Head of caudate nucleus (tissue), 42 donors: ENCODE data around the gene ARRDC5.
"Not testable (repeated sequence)": the region's sequence is repeated elsewhere in the genome, so short reads cannot be mapped to it uniquely, and the experiment has no call there.

Experiments used
- DNase-seq, 42 donors: peaks; one replicate each; pipeline versions ENCODE4 v3.0.0 to v3.0.0-alpha.2; 2020 to 2021; ENCODE audit warnings: mixed read lengths in 7 of 42
- intact Hi-C: fragments of 100-400 bp; cut with DNase I; formaldehyde crosslinking; loops from one replicate; pipeline ENCODE4 v1.15.0; 2022

ARRDC5 gene

DNA sequence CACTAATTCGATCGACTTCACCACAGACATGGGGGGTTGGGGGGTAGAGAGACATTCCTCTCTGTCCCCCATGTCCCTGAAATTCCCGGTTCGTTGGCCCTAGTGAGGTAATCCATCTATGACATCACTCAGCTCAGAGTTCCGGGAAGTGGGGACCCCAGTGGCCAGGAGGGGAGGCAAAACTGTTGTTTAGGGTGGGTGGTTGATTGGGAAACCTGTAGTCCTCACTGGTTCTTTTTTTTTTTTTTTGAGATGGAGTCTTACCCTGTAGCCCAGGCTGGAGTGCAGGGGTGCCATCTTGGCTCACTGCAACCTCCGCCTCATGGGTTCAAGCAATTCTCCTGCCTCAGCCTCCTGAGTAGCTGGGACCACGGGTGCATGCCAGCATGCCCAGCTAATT lies at the start of gene ARRDC5:
Gene ARRDC5 (minus strand): TSS at position 101 of the 400 bp plus-strand sequence. CDS start 71 bp downstream, at position 30.
- no peak for DNase-seq
- intact Hi-C loops: no loop called here

DNA sequence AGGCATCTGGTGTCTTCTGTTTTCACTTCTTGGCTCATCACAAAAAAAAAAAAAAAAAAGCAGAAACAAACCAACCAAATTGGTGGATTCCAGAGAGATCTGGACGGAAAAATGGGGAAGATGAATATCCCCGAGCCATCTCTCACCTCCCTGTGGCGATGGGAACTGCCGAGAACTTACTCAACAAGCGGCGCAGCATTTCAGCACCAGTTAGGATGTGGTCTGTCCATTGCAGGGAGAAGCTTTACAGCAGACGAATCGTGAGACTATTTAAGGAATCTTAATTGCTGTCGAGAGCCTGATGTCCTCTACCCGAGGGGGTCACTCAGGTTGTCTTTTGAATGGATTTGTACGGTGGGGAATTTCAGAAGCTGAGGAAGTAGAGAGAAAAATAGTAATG lies 49.0 kb upstream of the ARRDC5 start:
- DNase-seq: no peak
- intact Hi-C loops: no loop called here

DNA sequence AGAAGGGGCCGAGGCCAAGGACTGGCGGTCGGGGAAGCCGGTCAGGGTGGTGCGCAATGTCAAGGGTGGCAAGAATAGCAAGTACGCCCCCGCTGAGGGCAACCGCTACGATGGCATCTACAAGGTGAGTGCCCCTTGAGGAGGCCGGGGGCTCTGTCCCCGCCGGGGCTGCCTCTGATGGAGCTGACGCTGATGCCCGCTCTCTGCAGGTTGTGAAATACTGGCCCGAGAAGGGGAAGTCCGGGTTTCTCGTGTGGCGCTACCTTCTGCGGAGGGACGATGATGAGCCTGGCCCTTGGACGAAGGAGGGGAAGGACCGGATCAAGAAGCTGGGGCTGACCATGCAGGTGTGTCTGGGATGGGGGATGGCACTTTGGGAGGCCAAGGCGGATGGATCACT lies 48.0 kb upstream of the ARRDC5 start:
- intact Hi-C loops, DNase-seq: not testable (repeated sequence)

DNA sequence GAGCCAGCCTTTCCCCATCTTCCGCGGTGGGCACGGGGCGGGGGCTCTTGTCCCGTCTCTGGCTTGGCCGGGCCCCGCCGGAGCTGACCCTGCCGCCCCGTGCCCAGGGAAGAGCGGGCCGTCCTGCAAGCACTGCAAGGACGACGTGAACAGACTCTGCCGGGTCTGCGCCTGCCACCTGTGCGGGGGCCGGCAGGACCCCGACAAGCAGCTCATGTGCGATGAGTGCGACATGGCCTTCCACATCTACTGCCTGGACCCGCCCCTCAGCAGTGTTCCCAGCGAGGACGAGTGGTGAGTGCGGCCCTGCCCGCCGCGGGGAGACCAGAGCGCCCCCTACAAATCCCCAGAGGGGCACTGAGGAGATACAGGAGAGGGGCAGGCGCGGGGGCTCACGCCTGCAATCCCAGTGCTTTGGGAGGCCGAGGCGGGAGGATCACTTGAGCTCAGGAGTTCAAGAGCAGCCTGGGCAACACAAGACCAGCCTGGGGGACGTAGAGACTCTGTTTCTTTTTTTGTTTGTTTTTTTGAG lies 39.0 kb upstream of the ARRDC5 start:
- DNase-seq, intact Hi-C loops: not testable (repeated sequence)

DNA sequence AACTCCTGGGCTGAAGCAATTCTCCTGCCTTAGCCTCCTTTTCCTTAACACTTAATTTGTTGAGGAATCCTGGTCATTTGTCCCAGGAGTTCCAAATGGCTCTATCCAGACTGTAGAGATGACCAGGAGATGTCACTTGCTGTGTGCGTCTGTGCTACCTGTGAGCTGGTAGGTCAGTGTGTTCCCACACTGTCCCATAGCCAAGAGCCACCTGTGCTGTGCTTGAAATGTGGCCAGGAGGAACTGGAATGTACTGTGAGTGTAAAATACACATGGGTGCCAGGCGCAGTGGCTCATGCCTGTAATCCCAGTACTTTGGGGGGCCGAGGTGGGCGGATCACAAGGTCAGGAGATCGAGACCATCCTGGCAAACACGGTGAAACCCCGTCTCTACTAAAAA lies 36.8 kb upstream of the ARRDC5 start:
- intact Hi-C loops: no loop called here
- DNase-seq: no peak

DNA sequence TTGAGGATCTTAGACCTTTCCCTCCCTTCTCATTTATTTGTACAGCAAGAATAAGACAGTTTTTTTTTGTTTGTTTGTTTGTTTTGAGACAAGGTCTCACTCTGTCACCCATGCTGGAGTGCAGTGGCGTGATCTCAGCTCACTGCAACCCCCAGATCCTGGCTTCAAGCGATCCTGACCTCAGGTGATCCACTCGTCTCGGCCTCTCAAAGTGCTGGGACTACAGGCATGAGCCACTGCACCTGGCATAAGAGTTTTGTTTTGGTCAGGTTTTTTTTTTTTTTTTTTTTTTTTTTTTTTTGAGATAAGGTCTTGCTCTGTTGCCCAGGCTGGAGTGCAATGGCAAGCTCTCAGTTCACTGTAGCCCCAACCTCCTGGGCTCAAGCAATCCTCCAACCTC lies 35.8 kb upstream of the ARRDC5 start:
- DNase-seq, intact Hi-C loops: not testable (repeated sequence)

DNA sequence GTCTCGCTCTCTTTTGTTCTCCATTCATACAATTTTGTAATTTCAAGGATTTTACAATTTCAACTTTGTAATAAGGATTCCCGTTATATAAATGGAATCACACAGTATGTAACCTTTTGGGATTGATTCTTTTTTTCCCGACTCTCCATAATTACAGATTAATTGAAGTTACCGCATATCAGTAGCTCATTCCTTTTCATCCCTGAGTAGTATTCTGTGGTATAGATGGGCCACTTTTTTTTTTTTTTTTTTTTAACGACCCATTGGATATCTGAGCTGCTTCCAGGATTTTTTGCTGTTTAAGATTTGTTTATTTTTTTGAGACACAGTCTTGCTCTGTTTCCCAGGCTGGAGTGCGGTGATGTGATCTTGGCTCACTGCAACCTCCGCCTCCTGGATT lies 34.4 kb upstream of the ARRDC5 start:
- intact Hi-C loops: no loop called here

DNA sequence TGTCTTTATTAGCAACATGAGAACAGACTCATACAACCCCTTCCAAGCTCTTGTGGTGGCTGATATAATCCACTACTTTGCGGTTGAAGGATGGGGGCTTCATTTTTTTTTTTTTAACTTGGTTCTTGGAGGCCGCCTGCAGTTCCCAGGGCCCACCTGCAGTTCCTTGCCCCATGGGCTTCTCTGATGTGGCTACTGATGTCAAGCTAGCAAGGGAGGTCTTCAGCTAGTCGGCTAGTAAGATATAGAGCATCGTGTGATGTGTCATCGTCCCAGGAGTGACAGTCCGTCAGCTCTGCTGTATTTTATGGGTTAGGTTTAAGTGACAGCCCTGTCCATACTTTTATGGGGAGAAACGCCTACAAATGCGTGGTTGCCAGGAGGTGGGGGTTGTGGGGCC lies 32.7 kb upstream of the ARRDC5 start:
- intact Hi-C loops: no loop called here
- no peak for DNase-seq

More for the DNA sequence above, 34.4 kb upstream of the ARRDC5 start:
- DNase-seq: no peak

DNA sequence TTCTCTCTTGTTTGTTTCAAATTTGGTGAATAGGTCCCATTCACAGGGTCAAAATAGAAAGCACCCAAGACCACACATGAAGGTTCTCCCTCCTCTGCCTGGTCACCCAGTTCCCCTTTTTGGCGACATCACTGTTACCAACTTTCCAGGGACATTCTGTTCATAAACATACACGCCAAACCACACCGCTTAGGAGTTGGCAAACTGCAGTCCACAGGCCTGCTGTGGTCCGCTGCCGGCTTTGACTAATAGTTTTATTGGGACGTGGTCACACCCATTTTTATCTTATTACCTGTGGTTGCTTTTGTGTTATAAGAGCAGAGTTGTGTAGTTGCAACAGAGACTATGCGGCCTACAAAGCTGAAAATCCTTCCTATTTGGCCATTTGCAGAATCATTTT lies 30.8 kb upstream of the ARRDC5 start:
- DNase-seq: peak in 1 of 42 donors; percentile 13
- intact Hi-C loops: no loop called here

DNA sequence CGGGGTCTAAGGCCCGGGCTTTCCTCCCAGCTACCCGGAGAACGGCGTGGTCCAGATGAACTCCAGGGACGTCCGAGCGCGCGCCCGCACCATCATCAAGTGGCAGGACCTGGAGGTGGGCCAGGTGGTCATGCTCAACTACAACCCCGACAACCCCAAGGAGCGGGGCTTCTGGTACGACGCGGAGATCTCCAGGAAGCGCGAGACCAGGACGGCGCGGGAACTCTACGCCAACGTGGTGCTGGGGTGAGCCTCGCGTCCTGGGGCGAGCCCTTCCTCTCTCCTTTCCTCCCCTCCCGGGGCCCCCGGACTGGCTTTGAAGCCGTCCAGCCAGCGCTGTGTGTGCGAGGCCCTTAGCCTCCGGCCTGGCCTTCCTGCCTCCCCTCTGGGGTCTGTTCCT lies 30.0 kb upstream of the ARRDC5 start:
- no peak for DNase-seq
- intact Hi-C loops: no loop called here

DNA sequence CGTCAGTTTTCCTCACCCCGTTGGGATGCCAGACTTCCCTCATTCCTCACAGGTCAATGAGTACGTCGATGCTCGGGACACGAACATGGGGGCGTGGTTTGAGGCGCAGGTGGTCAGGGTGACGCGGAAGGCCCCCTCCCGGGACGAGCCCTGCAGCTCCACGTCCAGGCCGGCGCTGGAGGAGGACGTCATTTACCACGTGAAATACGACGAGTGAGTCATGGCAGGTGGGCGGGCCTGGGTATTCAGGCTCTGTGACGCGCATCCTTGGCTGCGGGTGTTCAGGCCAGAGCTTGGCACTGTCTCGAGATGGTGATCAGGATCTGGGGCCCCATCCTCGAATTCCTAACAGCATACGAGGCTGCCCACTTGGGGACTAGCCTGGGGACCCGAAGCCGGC lies 28.0 kb upstream of the ARRDC5 start:
- DNase-seq: peak in 12 of 42 donors; percentile 13 to 66 (median 26)
- intact Hi-C loops: no loop called here

DNA sequence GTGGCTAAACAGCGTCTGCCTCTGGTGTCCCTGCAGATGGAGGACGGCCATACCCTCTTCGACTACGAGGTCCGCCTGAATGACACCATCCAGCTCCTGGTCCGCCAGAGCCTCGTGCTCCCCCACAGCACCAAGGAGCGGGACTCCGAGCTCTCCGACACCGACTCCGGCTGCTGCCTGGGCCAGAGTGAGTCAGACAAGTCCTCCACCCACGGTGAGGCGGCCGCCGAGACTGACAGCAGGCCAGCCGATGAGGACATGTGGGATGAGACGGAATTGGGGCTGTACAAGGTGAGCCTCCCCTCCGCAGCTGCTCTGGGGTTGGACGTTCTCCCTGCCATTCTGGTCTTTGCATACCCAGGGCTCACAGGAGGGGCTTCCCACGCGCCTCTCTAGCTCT lies 26.5 kb upstream of the ARRDC5 start:
- intact Hi-C loops: no loop called here
- DNase-seq: no peak

DNA sequence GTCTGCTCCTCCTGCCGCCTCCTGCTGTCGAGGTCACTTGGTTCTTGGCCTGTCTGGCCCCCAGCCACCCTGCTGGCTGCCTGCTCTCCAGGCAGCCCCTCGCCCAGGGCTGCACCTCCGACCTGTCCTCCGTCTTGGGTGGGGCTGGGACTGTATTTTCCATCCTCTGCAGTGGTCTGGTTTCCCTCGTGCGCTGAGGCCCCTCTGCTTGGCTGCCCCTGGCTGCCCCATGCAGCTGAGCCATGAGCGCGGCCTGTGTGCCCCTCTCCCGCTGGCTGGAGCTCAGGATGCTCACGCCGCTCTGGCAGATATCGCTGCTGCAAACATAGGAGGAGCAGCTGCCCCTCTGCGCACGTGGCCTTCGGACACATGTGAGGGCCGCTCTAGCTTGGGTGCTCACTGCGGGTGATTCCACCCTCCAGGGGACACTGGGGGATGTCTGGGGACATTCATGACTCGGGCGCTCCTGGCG lies 20.6 kb upstream of the ARRDC5 start:
- intact Hi-C loops: no loop called here
- no peak for DNase-seq

DNA sequence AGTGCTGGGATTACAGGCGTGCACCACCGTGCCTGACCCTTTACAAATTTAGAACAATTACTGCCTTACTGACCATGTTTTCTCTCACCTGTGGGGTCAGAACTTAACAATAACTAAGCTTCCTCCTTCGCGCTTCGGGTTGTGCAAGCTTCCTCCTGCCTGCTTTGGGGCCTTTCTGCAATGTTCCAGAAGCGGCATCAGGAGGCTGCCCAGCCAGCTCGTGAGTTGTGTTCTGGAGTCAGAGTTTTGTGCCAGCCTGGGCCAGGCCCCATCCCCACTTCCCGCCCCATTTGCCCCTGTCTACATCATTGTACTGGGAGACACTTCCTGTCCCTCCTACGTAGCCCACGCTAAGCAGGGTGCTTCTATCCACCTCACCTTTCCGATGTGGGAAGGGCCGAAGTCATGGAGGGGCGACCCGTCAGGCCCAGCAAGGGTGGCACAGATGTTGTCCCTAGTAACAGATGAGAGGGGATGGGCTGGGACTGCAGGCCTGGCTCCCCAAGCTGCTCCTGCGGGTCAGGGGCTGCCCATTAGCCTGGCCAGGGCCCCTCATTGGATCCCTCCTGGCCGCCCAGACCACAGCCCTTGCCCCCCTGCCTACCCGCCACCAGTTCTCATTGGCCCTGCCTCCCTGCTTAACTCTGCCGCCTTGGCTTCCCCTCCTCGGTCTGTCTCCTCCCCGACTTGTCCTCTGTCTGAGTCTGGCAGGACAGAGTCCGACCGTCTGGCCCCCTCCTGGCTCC lies 20.0 kb upstream of the ARRDC5 start:
- peak in 11 of 42 donors; percentile 9 to 55 (median 24) for DNase-seq
- intact Hi-C loops: no loop called here

DNA sequence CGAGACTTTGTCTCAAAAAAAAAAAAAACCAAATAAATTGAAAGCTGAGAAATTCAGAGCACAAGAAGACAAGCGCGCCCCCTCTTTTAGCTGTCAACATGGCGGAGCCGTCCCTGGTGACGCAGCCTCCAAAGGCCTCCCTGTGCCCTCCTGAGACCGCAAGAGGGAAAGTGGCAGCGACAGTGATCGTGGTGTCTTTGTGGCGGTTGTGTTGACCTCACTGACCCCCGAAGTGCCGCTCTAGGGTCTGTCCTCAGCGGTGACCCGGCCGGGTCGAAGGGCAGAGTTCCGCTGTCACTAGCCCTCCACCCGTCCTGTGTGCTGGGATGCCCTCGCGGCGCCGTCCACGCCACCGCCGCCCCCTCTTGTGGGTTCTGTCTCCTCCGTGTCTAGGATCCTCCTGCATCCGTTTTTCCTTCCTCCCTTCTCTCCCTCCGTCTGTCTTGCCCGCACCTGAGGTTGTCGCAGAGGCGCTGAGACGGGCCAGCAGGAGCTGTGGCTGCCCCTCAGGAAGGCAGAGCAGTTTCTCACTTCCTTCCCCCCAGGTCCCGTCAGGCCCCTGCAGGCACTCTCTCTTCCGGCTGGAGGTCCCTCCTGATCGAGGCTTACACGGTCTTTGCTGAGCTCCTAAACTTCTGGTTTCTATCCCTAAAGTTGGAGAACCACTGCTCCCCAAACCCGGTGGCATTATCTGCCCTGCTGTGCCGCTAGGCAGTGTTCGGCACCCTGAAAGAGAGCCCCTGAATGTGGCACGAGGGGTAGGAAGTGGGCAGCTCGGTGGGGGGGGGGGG lies 13.8 kb upstream of the ARRDC5 start:
- intact Hi-C loops: no loop called here
- DNase-seq: peak in 3 of 42 donors; percentile 6 to 27 (median 22)

DNA sequence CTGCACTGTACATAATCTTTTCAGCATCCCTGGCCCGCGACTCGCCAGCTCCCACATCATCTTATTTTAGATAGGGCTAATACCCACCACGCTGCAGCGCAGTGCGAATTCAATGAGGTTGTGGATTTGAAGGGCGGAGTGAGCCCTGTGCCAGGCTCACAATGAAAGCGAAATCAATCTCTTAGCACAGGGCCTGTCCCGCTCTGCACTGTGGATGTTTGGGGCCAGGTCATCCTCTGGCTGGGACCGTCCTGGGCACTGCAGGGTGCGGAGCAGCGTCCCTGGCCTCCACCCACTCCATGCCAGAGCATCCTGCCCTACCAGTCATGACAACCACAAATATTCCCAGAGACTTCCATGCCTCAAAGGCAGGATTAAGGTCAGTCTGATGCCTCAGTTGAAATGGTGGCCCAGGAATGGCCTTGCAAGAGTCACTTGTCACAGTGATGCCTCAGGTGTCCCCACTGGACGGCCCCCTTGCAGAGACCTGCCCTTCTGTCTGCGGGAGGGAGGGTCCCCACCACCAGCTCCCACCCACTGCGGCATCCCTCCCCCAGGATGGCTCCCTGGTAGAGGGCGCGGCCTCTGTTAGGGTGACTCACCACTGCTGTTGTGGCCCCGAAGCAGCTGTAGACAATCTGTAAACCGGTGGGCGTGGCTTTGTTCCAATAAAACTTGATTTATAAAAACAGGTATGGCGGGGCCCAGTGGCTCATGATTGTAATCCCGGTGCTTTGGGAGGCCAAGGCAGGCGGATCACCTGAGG lies 12.2 kb upstream of the ARRDC5 start:
- DNase-seq: peak in 1 of 42 donors; percentile 24
- intact Hi-C loops: loop anchor here (5.0 kb wide), 2 partner anchors 38 to 98 kb away; no protein-coding TSS in a partner anchor

DNA sequence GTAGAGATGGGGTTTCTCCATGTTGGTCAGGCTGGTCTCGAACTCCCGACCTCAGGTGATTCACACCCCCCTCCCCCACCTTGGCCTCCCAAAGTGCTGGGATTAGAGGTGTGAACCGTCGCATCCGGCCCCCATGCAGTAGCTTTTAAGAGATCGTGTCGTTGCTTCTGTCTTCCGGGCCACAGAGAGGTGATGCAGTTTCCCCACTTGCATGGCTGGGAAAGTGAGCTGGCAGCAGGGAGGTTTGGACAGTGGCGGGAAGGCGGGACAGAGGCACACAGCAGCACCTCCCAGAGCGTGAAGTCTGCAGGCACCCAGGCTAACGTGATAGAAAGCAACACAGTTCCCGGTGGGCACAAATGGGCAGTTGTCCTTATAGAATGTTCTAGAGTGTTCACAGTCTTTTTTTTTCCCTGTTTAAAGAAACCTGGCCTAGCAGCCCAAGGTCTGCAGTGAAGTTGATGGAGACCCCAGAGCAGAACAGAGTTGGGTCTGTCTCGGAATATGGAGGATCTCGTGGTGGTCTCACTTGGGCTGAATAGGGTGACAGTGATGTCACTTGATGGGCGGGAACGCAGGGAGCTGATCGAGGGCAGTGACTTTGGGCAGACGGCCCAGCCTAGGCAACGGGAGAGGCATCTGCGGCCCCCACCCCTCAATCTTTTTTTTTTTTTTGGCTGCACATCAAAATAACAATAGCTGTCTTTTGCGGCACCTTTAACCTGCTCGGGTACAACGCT lies 11.5 kb upstream of the ARRDC5 start:
- intact Hi-C loops: loop anchor here (5.0 kb wide), 2 partner anchors 37 to 97 kb away; no protein-coding TSS in a partner anchor
- no peak for DNase-seq
